GM18499 (cell line): ENCODE measurements around the gene GIT1.
"Not testable (repeated sequence)": the region's sequence is repeated elsewhere in the genome, so short reads cannot be mapped to it uniquely, and the experiment has no call there.

Experiments
- ATAC-seq: cut with Tn5 transposase; IDR thresholded peaks from one replicate; pipeline ENCODE4 v1.9.1; 2021; ENCODE audit warnings: moderate number of reproducible peaks; ENCODE audit not compliant: insufficient read depth, unreplicated experiment

The GIT1 gene

GRCh38 chr17:29570521-29570920, 18.9 kb downstream of the GIT1 start:
- ATAC-seq = no peak

- ATAC-seq = no peak
Observed at GRCh38 chr17:29569245-29569950, 20.1 kb downstream of the GIT1 start.

GRCh38 chr17:29568331-29569244, 20.9 kb downstream of the GIT1 start, which contains the start of gene TP53I13:
TSS of gene TP53I13 (plus strand) at chr17:29568701. CDS start at chr17:29568759, 58 bp downstream.
- no peak for ATAC-seq

- no peak for ATAC-seq
Observed at GRCh38 chr17:29567554-29568330, 21.7 kb downstream of the GIT1 start.

GRCh38 chr17:29567304-29567553, 22.2 kb downstream of the GIT1 start:
- ATAC-seq = no peak

GRCh38 chr17:29566473-29567303, 22.8 kb downstream of the GIT1 start, which contains the start of gene ABHD15:
TSS of gene ABHD15 (minus strand) at chr17:29567037. CDS start at chr17:29566966, 71 bp downstream.
- ATAC-seq = no peak

GRCh38 chr17:29565643-29566472, 23.6 kb downstream of the GIT1 start:
- ATAC-seq = no peak

GRCh38 chr17:29563816-29564215, 25.6 kb downstream of the GIT1 start:
- ATAC-seq = no peak

GRCh38 chr17:29562615-29563014, 26.8 kb downstream of the GIT1 start:
- no peak for ATAC-seq

- ATAC-seq = no peak
Observed at GRCh38 chr17:29561554-29562517, 27.6 kb downstream of the GIT1 start.

GRCh38 chr17:29560316-29560715, 29.1 kb downstream of the GIT1 start:
- ATAC-seq = no peak

- ATAC-seq = no peak
Observed at GRCh38 chr17:29559640-29560039, 29.8 kb downstream of the GIT1 start.

- not testable (repeated sequence) for ATAC-seq
Observed at GRCh38 chr17:29558139-29558538, 31.3 kb downstream of the GIT1 start.

GRCh38 chr17:29557739-29558116, 31.7 kb downstream of the GIT1 start:
- no peak for ATAC-seq

GRCh38 chr17:29557085-29557738, 32.2 kb downstream of the GIT1 start:
- no peak for ATAC-seq

GRCh38 chr17:29555840-29556239, 33.6 kb downstream of the GIT1 start:
- no peak for ATAC-seq

- no peak for ATAC-seq
Observed at GRCh38 chr17:29549177-29549923, 40.1 kb downstream of the GIT1 start.
